Osteoblast (primary cell): ENCODE data around the gene NCKAP5. TPM values are rescaled to one million over a fixed set of nuclear protein-coding genes. Genes with fewer than 3 reads are reported as not detected.

Experiments used
- DNase-seq: peaks from one replicate; pipeline ENCODE4 v3.0.0; 2011; ENCODE audit warnings: low spot score, mixed read lengths; ENCODE audit not compliant: insufficient read length; ENCODE audit errors: missing footprints
- H2AFZ ChIP-seq: 2 replicates; pipeline ENCODE4 v1.6.0; 2011; ENCODE audit warnings: mild to moderate bottlenecking, low read length
- H3K27ac ChIP-seq: 2 replicates; pipeline ENCODE4 v1.5.1; 2011; ENCODE audit warnings: mild to moderate bottlenecking, low read depth, low read length, moderate library complexity
- H3K27me3 ChIP-seq: 2 replicates; pipeline ENCODE4 v1.6.0; 2012; ENCODE audit warnings: mild to moderate bottlenecking, control low read depth, inconsistent platforms, low read length, moderate library complexity; ENCODE audit not compliant: insufficient read depth
- H3K36me3 ChIP-seq: 2 replicates; pipeline ENCODE4 v1.5.1; 2011; ENCODE audit warnings: mild to moderate bottlenecking, low read length, control low read depth, moderate library complexity; ENCODE audit not compliant: insufficient read depth
- H3K4me1 ChIP-seq: 2 replicates; pipeline ENCODE4 v1.5.1; 2011; ENCODE audit warnings: mild to moderate bottlenecking, low read length, control low read depth, moderate library complexity; ENCODE audit not compliant: insufficient read depth
- H3K4me2 ChIP-seq: 2 replicates; pipeline ENCODE4 v1.6.0; 2011; ENCODE audit warnings: mild to moderate bottlenecking, low read length; ENCODE audit not compliant: insufficient read depth
- H3K4me3 ChIP-seq: fragments of 200-600 bp; sonication (generic); 3 replicates; pipeline ENCODE4 v1.5.1; 2012; ENCODE audit warnings: mild to moderate bottlenecking, low read length, inconsistent platforms; ENCODE audit not compliant: insufficient read depth
- H3K79me2 ChIP-seq: 2 replicates; pipeline ENCODE4 v1.6.0; 2012; ENCODE audit warnings: mild to moderate bottlenecking, low read length, control low read depth, inconsistent platforms; ENCODE audit not compliant: insufficient read depth
- H3K9me3 ChIP-seq: 2 replicates; pipeline ENCODE4 v1.5.1; 2011; ENCODE audit warnings: low read depth, low read length, control low read depth
- H4K20me1 ChIP-seq: 2 replicates; pipeline ENCODE4 v1.6.0; 2012; ENCODE audit warnings: mild to moderate bottlenecking, low read length, control low read depth; ENCODE audit not compliant: insufficient read depth
- total RNA-seq: library from RNA; depleted of rRNA; stranded (reverse); fragments of >200 nt; gene quantifications from 2 replicates; pipeline ENCODE4 v1.2.3, GENCODE V29; 2012
- TF ChIP-seq, protein P1 (sequence below): IDR thresholded peaks from 2 replicates; pipeline ENCODE4 v1.5.1; 2011; ENCODE audit warnings: mild to moderate bottlenecking, low read depth, low read length, moderate library complexity; ENCODE audit errors: extremely low read depth

NCKAP5 gene
- total RNA-seq, 1 donor = 1.8 TPM

DNA sequence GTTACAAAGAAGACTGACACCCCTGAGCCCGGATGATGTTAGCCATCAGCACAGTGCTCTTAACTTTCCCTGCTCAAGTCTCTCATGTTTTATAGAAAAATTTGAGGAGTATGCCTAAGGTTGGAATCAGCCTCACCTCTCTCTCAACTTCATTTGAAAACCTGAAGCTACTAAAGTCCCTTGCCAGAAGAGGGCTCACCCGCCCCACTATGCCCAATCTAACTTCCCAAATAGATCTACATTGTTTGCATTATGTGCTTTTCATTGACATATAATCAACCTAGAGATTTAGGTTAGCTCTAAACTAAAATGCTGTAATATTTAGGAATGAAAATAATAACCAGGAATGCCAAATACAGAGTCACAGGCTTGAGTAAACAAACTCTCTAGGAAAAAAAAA, 305.4 kb downstream of the NCKAP5 start:
- Histone ChIP-seq H3K9me3 (no peaks in the 10 kb centered on the region), H3K36me3 (no peaks in the 10 kb centered on the region), H2AFZ (no peak overlapping the region), H4K20me1 (no peaks in the 10 kb centered on the region), H3K27ac (no peak overlapping the region), H3K27me3 (no peaks in the 10 kb centered on the region), H3K4me3 (no peak overlapping the region), H3K4me2 (no peak overlapping the region), H3K79me2 (no peaks in the 10 kb centered on the region), H3K4me1 (peaks cover 21% of the 10 kb centered on the region)
- no peak for DNase-seq
- TF ChIP-seq, protein P1, sequence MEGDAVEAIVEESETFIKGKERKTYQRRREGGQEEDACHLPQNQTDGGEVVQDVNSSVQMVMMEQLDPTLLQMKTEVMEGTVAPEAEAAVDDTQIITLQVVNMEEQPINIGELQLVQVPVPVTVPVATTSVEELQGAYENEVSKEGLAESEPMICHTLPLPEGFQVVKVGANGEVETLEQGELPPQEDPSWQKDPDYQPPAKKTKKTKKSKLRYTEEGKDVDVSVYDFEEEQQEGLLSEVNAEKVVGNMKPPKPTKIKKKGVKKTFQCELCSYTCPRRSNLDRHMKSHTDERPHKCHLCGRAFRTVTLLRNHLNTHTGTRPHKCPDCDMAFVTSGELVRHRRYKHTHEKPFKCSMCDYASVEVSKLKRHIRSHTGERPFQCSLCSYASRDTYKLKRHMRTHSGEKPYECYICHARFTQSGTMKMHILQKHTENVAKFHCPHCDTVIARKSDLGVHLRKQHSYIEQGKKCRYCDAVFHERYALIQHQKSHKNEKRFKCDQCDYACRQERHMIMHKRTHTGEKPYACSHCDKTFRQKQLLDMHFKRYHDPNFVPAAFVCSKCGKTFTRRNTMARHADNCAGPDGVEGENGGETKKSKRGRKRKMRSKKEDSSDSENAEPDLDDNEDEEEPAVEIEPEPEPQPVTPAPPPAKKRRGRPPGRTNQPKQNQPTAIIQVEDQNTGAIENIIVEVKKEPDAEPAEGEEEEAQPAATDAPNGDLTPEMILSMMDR = peak; percentile 44

DNA sequence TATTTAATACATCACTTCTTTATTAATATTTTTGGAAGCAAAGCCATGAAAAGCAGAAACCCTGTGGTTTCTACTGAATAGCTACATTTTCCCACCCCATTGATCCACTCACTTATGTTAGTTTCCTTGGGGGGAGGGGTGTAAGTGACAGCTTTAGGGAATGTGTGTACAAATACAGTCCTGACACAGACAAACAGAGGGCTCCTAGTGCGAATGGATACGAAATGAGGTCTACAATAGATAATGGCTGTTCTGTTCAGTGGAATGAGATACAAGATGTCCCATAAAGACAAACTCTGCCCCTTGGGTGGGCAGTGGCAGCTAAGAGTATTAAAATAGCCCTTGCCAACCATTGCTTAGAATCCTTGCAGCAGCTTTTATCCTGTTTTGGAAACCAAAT, 312.9 kb downstream of the NCKAP5 start:
- Histone ChIP-seq H3K4me2 (no peak overlapping the region), H3K4me3 (no peak overlapping the region), H3K27me3 (no peaks in the 10 kb centered on the region), H3K4me1 (no peaks in the 10 kb centered on the region), H3K36me3 (no peaks in the 10 kb centered on the region), H2AFZ (no peak overlapping the region), H3K9me3 (no peaks in the 10 kb centered on the region), H3K27ac (no peak overlapping the region), H4K20me1 (no peaks in the 10 kb centered on the region), H3K79me2 (no peaks in the 10 kb centered on the region)
- no peak for DNase-seq
- TF ChIP-seq, protein P1 = no peak

DNA sequence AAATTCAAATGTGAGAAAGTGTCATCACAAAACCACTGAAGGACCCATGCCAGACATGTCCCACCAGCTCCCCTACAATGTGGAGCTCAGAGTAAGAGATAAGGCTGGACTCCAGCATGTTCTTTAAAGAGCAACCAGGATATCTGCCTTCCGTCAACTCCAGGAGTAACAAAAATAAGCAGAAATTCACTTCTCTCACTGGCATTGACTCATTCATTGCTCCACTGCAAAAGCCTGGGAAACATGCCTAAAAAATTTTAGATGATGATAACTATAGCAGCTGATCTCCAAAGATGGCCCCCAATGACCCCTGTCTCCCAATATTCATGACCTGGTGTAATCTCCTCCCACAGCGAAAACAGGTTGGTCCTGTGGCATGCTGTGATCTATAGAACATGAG, 314.5 kb downstream of the NCKAP5 start:
- H3K36me3 ChIP-seq = no peaks in the 10 kb centered on the region
- no peaks in the 10 kb centered on the region for H3K27me3 ChIP-seq
- H2AFZ ChIP-seq = no peak overlapping the region
- no peak overlapping the region for H3K27ac ChIP-seq
- H3K9me3 ChIP-seq = no peaks in the 10 kb centered on the region
- no peak overlapping the region for H3K4me3 ChIP-seq
- no peak for DNase-seq
- no peaks in the 10 kb centered on the region for H3K79me2 ChIP-seq
- no peaks in the 10 kb centered on the region for H3K4me1 ChIP-seq
- H3K4me2 ChIP-seq = no peak overlapping the region
- no peaks in the 10 kb centered on the region for H4K20me1 ChIP-seq
- TF ChIP-seq, protein P1 = no peak

DNA sequence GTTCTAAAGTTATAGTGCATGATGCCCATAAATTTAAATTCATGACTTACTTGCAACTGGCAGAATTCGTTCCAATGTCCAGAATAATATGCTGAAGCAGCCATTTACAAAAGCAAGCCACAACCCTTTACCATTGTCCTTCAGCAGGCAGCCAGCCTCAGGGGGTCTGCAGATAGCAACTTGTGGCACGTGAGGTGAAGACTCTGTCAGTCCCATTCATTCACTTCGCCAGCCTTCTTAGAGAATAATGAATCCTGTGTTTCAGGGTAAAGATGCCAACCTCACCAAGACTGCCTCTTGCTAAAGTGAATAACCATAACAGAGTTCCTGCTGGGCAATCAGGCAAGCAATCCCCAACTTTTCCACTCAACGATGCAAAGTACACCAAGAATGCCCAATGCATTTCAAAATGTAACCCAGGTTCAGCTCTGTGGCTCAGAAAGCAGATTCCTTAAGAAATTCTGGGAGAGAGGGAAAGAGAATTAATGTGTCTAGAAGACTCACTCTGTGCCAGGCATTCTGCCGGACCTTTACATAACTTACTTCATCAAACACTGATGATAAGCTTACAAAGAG, 315.4 kb downstream of the NCKAP5 start:
- Histone ChIP-seq H3K79me2 (no peaks in the 10 kb centered on the region), H3K27ac (no peak overlapping the region), H3K36me3 (no peaks in the 10 kb centered on the region), H4K20me1 (no peaks in the 10 kb centered on the region), H2AFZ (no peak overlapping the region), H3K9me3 (no peaks in the 10 kb centered on the region), H3K4me2 (no peak overlapping the region), H3K4me1 (no peaks in the 10 kb centered on the region), H3K4me3 (no peak overlapping the region), H3K27me3 (no peaks in the 10 kb centered on the region)
- TF ChIP-seq, protein P1 = no peak
- DNase-seq = no peak
